Astrocyte of the cerebellum (primary cell): ENCODE data around the gene DIP2A.

ENCODE experiments used
- DNase-seq: peaks from one replicate; pipeline ENCODE4 v3.0.0-alpha.2; 2011; ENCODE audit warnings: low read depth
- H3K4me3 ChIP-seq: 2 replicates; pipeline ENCODE4 v1.5.1; 2011; ENCODE audit warnings: mild to moderate bottlenecking, low read depth, low read length, moderate library complexity
- in situ Hi-C: cut with HindIII; loops from 2 replicates; pipeline ENCODE4 v1.10.0; 2017; ENCODE audit warnings: low sequenced_read_pairs
- TF ChIP-seq, protein P1 (sequence below): IDR thresholded peaks from 2 replicates; pipeline ENCODE4 v1.5.1; 2012; ENCODE audit warnings: low read length, low read depth, moderate library complexity, mild to moderate bottlenecking; ENCODE audit errors: missing control alignments

Gene DIP2A

GRCh38 chr21:46616656-46617055, 158.0 kb downstream of the DIP2A start:
- TF ChIP-seq, protein P1, sequence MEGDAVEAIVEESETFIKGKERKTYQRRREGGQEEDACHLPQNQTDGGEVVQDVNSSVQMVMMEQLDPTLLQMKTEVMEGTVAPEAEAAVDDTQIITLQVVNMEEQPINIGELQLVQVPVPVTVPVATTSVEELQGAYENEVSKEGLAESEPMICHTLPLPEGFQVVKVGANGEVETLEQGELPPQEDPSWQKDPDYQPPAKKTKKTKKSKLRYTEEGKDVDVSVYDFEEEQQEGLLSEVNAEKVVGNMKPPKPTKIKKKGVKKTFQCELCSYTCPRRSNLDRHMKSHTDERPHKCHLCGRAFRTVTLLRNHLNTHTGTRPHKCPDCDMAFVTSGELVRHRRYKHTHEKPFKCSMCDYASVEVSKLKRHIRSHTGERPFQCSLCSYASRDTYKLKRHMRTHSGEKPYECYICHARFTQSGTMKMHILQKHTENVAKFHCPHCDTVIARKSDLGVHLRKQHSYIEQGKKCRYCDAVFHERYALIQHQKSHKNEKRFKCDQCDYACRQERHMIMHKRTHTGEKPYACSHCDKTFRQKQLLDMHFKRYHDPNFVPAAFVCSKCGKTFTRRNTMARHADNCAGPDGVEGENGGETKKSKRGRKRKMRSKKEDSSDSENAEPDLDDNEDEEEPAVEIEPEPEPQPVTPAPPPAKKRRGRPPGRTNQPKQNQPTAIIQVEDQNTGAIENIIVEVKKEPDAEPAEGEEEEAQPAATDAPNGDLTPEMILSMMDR, result no peak
- no peak overlapping the region for H3K4me3 ChIP-seq
- DNase-seq, result no peak
- in situ Hi-C loops, result no loop called here

- DNase-seq, result no peak
- in situ Hi-C loops, result no loop called here
- TF ChIP-seq, protein P1, result no peak
Measured at GRCh38 chr21:46617267-46618051, 158.8 kb downstream of the DIP2A start.

DNA sequence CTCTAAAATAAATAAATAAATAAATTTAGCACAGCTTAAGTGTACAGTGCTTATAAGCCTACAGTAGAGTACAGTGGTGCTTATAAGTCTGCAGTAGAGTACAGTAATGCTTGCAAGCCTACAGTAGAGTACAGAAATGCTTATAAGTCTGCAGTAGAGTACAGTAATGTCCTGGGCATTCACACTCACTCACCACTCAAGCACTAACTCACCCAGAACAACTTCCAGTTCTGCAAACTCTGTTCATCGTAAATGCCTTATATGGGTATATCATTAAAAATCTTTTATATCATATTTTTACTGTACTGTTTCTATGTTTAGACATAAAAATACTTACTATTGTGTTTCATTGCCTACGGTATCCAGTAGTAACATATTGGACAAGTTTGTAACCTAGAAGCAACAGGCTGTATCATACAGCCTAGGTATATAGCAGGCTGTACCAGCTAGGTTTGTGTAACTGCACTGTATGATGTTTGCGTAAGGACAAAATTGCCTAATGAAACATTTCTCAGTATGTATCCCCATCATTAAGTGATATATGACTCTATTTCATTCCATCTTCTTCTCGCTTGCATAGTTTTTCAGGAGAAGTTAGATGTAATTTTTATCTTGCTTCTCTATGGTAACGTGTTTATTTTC, 160.2 kb downstream of the DIP2A start:
- TF ChIP-seq, protein P1, result no peak
- H3K4me3 ChIP-seq, result no peak overlapping the region
- in situ Hi-C loops, result no loop called here
- DNase-seq, result no peak

More at GRCh38 chr21:46617267-46618051, 158.8 kb downstream of the DIP2A start:
- no peak overlapping the region for H3K4me3 ChIP-seq
